ENCODE measurements around the gene ADGRL2.

DNA sequence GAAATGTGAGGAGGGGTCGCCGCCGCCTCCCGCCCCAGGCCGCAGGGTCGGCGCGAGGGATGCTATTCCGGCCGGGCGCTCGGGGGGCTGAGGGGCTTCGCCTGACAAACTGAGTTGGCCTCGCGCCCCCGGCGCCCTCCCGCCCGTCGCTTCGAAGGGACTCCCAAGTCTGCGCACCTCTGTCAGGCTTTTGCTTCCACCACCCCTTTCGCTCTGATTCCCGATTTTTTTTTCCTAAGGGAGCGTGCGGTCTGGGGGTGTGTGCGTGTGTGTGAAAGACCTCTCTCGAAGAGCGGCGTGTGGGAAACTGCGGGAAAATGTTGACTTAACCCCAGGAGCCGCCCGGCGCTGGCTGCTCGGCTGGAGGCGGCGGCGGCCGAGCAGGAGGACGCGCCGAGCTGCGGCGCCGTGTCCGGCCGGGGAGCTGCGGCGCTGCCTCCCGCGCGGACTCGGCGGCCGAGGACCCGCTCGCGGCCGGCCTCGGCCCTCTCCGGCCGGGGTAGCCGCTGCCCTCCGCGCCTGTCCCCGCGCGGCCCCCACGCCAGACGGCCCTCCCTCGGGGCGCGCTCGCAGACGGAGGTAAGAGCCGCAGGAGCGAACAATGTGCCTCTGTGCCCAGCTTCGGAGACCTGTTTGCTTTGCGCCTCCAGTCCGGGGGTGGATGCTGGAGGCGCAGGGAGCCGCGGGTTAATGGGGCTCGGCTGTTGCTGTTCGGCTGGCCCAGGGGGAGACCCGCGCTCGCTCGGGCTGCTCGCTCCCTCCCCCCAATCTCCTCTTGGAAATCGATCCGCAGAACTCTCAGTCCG lies 1.1 kb downstream of the ADGRL2 start:
- TF ChIP-seq, protein P1, sequence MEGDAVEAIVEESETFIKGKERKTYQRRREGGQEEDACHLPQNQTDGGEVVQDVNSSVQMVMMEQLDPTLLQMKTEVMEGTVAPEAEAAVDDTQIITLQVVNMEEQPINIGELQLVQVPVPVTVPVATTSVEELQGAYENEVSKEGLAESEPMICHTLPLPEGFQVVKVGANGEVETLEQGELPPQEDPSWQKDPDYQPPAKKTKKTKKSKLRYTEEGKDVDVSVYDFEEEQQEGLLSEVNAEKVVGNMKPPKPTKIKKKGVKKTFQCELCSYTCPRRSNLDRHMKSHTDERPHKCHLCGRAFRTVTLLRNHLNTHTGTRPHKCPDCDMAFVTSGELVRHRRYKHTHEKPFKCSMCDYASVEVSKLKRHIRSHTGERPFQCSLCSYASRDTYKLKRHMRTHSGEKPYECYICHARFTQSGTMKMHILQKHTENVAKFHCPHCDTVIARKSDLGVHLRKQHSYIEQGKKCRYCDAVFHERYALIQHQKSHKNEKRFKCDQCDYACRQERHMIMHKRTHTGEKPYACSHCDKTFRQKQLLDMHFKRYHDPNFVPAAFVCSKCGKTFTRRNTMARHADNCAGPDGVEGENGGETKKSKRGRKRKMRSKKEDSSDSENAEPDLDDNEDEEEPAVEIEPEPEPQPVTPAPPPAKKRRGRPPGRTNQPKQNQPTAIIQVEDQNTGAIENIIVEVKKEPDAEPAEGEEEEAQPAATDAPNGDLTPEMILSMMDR (IDR thresholded peaks at IDR 0.05), result peak in 1 of 5 experiments; percentile 19
- TF ChIP-seq EP300 (IDR thresholded peaks at IDR 0.05), result no peak
- TF ChIP-seq POLR2A (IDR thresholded peaks at IDR 0.05), result no peak
